GM19023 (cell line): ENCODE data around the gene RHD.
"Not testable (repeated sequence)": the region's sequence is repeated elsewhere in the genome, so short reads cannot be mapped to it uniquely, and the experiment has no call there.

Experiments
- ATAC-seq: cut with Tn5 transposase; IDR thresholded peaks from one replicate; pipeline ENCODE4 v1.9.1; 2021; ENCODE audit warnings: mild to moderate bottlenecking, moderate library complexity; ENCODE audit not compliant: unreplicated experiment

Gene RHD

GRCh38 chr1:25256578-25256965 is 15.7 kb upstream of the RHD start:
- no peak for ATAC-seq

- ATAC-seq: no peak
These were observed 15.1 kb upstream of the RHD start for GRCh38 chr1:25257196-25257595.

DNA sequence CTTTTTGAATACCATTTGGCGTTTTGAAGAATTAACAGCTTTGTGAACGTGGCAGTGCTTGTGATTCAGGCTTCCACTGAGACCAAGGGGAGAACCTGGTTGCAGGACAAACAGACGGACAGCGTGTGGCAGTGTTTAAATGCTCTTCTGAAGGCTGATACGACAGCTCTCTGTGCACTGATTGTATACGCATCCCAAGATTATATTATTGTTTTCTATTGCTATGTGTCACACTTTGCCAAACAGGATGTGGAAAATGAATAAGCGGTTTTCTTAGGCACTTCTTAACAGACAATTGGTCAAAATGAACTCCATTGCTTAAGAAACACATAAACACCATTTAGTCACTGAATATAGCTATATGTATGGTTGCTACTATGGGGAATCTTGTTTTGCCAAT is 12.5 kb upstream of the RHD start:
- not testable (repeated sequence) for ATAC-seq

DNA sequence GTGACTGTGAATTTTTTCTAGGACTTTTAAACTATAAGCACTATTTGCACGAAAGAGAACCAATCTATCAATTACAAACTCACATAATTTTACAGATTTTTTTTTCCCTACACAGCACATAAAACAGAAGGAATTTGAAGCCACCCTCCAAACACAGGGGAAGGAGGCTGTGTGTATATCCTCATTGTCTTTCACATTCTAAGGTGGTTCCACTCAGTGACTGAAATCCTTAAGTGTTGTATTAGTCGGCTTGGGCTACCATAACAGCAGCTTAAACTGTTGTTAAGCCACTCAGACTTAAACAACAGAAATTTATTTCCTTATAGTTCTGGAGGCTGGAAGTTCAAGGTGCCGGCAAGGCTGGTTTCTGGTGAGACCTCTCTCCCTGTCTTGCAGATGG is 12.0 kb upstream of the RHD start:
- not testable (repeated sequence) for ATAC-seq

DNA sequence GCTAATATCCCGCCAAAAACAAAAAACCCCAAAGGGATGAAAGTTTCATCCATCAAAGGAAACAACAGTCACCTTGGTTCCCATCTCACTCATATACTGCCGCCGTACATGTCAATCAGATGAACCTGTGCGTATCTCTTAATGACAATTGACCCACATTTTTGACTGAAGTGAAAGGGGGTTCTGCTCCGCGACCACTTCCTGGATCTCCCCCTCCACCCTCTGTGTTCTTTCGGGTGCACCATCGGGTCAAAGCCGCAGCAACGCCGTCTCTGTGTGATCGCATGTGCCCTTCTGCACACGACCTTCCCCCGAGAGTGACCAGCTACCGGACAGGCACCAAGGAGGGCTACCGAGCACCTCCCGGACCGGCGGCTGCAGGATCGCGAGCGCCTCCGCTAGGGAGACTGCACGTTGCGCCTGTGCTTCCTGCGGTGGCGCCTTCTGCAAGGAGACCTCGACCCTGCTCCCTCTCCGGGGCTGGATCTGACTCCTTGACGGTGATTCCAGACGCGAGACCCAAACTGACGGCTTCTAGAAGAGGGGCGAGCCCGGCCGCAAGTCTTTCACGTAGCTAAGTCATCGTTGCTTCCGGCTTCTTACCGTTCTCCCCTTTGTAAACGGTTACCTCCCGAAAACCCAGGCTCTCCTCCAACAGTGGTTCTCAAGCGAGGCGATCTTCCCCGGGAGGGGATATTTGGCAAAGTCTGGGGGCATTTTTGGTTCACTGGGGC is 5.6 kb upstream of the RHD start:
- ATAC-seq: peak; percentile 18

GRCh38 chr1:25267288-25268142 is 4.8 kb upstream of the RHD start:
- ATAC-seq: peak; percentile 70

GRCh38 chr1:25268143-25268760 is 4.1 kb upstream of the RHD start:
- not testable (repeated sequence) for ATAC-seq

- ATAC-seq: not testable (repeated sequence)
These were observed 3.3 kb downstream of the RHD start for GRCh38 chr1:25275648-25276047.

DNA sequence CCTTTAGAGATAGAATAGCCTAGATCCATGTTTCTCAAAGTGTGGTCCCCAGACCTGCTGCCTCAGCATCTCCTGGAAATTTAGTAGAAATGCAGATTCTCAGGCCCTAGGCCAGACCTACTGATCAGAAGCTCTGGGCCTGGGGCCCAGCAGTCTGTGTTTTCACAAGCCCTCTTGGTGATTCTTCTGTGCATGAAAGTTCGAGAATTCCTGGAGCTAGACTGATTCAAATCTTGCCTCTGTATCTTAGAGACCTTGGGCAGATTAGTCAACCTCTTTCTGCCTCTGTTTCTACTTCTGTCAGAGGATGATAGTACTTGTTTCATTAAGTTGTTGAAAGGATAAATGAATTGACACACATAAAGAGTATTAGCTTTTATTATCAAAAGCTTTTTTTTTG is 5.0 kb downstream of the RHD start:
- ATAC-seq: not testable (repeated sequence)

DNA sequence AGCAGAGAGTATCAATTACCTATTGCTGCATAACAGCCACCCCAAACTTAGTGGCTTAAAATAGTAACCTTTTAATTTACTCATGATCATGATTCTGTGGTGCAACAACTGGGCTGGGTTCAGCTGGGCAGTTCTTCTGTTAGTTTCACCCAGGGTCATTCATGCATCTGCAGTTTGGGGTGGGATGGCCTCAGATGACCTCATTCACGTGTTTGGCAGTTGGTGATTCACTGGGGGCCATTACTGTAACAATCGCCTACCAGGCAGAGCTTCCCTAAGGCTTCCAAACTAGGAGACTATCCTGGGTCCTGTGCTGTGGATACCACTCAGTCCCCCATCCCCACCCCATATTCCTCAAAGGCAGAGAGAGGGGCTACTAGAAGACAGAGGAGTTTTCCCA is 6.0 kb downstream of the RHD start:
- not testable (repeated sequence) for ATAC-seq

DNA sequence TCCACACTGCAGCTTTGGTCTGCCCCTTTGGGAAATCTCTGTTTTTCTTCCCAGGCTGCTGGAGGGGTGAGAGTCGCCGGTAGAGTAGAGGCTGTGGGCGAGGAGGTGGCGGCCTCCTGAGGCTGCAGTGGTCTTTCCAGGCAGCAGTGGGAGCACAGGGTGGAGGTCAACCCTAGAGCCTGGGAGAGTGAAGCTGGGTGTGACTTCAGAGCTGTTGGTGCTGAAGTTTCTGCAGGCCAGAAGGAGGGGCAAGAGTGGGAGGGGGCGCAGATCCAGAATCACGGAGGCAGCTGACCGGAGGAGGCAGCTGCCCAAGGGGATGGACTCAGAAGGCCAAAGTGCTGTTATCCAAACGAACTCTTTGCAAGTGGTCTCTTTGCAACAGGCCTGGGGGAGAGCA is 6.5 kb downstream of the RHD start:
- ATAC-seq: not testable (repeated sequence)

GRCh38 chr1:25279693-25280111 is 7.4 kb downstream of the RHD start:
- ATAC-seq: not testable (repeated sequence)

GRCh38 chr1:25285862-25286261 is 13.6 kb downstream of the RHD start:
- not testable (repeated sequence) for ATAC-seq

DNA sequence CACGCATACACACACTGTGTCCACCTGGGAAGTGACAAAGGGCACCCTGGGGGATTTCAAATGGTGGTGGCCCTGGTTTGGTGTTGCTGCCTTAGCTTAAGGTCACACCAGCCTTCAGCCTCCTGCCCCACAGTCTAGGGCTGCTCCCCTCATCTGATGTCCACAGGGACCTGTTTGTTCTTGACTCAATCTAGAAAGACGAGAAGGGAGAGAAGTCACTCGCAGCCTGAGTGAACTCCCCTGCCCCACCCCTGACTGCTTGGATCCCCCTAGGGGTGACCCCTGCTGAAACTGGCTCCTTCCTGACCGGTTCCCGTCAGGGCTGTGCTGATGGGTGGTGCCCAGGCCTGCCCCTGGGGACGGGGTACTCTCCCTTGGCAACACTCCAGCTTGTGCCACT is 14.9 kb downstream of the RHD start:
- ATAC-seq: not testable (repeated sequence)

DNA sequence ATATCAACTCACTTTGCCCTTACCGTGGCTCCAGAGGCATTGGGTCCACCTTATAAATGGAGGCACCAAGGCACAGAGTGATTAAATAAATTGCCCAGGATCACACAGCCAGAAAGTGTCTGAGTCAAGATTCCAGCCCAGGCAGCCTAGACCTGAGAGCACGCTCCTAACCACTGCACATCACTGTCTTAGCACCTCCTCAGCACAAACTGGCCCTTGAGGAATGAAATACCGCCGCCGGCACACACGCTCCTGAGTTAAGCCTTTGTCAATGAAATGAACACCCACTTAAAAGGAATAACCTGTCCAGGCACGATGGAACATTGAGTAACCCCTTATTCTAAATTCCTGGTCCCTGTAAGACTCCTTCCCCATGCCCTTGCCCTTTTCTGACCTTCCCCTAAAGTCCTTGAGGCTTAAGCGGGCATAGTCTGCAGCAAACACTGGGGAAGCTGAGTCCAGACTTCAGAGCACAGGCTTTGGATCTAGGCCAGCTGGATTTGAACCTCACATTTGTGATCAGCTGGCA is 16.3 kb downstream of the RHD start:
- not testable (repeated sequence) for ATAC-seq

DNA sequence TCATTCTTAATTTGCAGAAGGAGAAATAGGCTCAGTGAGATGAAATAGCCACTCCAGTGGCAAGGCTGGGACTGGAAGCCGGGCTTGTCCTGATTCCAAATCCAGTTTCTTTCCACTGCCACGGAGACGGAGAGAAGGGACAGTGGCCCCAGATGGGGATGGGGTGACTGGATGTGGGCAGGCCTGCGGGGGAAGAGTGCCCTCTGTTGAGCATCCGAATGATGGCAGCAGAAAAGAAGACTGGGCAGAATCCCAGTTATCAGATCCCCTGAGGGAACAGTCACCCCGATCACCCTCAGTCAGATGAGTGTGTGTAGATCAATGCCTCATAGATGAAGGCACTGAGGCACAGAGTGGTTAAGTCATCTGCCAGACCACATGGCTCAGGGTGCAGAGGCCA is 17.7 kb downstream of the RHD start:
- ATAC-seq: not testable (repeated sequence)

DNA sequence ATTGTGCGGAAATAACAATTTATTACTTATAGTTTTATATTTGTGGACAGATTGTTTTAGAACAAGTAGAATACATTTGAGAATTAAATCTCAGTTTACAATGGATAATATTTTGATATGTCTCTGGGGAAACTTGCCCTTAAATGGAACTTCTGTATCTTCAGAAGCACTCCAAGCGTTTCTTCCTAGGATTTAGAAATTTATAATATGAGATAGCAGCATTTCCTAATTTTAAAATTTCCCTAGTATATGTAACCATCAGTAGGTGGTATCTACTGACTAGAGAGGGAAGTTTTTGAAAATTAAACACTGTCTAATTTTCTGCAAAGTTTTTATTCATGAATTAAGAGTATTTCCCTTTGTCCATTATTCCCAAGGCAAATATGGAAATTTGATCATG is 21.1 kb downstream of the RHD start:
- not testable (repeated sequence) for ATAC-seq

GRCh38 chr1:25294889-25295826 is 22.8 kb downstream of the RHD start:
- not testable (repeated sequence) for ATAC-seq

DNA sequence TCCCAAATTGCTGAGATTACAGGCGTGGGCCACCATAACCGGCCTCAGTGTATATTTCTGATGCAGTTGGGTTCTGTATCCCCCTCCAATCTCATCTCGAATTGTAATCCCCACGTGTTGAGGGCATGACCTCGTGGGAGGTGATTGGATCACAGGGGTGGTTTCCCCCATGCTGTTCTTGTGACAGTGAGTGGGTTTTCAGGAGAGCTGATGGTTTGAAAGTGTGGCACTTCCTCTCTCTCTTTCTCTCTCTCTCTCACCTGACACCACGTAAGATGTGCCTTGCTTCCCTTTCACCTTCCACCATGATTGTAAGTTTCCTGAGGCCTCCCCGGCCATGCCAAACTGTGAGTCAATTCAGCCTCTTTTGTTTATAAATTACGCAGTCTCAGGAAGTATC is 24.2 kb downstream of the RHD start:
- not testable (repeated sequence) for ATAC-seq

DNA sequence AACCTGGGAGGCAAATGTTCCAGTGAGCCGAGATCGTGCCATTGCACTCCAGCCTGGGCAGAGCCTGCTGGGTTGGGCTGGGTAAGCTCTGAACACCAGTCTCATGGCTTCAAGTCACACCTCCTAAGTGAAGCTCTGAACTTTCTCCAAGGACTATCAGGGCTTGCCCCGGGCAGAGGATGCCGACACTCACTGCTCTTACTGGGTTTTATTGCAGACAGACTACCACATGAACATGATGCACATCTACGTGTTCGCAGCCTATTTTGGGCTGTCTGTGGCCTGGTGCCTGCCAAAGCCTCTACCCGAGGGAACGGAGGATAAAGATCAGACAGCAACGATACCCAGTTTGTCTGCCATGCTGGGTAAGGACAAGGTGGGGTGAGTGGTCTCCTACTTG is 28.4 kb downstream of the RHD start:
- ATAC-seq: not testable (repeated sequence)
